Esophagus squamous epithelium (tissue), 5 donors: ENCODE measurements around the gene ESPNL. TPM values are rescaled to one million over a fixed set of nuclear protein-coding genes. Genes with fewer than 3 reads are reported as not detected.

Experiments
- DNase-seq: peaks from one replicate; lab custom pipeline; 2025; lab: John Stamatoyannopoulos, UW
- H3K27ac ChIP-seq, 4 donors: fragments of 200-600 bp; sonication (generic); one replicate each; pipeline ENCODE4 v1.5.1; 2016 to 2019; ENCODE audit warnings: mild to moderate bottlenecking in 1 of 4
- H3K27me3 ChIP-seq, 4 donors: fragments of 200-600 bp; sonication (generic); 1 replicate in 3 of 4; 2 replicates in 1 of 4; pipeline versions ENCODE4 v1.5.1 to v1.6.0; 2017 to 2021; ENCODE audit warnings: antibody characterized with exemption in 1 of 4
- H3K36me3 ChIP-seq, 3 donors: fragments of 200-600 bp; sonication (generic); one replicate each; pipeline ENCODE4 v1.5.1; 2016 to 2019
- H3K4me1 ChIP-seq, 3 donors: fragments of 200-600 bp; sonication (generic); one replicate each; pipeline ENCODE4 v1.5.1; 2017 to 2019
- H3K4me3 ChIP-seq, 4 donors: fragments of 200-600 bp; sonication (generic); 1 replicate in 3 of 4; 2 replicates in 1 of 4; pipeline ENCODE4 v1.5.1; 2016 to 2019; ENCODE audit warnings: mild to moderate bottlenecking in 2 of 4, moderate library complexity in 1 of 4
- H3K9me3 ChIP-seq, 3 donors: fragments of 200-600 bp; sonication (generic); one replicate each; pipeline ENCODE4 v1.5.1; 2016 to 2019
- POLR2A ChIP-seq, 4 donors: fragments of 450-650 bp; IDR thresholded peaks; one replicate each; pipeline ENCODE4 v1.6.1; 2017; ENCODE audit warnings: antibody characterized with exemption in 4 of 4, mild to moderate bottlenecking in 4 of 4, moderate library complexity in 3 of 4
- WGBS, 2 donors: methylation state at CpG; one replicate each; pipeline ENCODE4 v1.1.5; 2018; 5-methylcytosine and 5-hydroxymethylcytosine counted together
- intact Hi-C: fragments of 100-400 bp; cut with DNase I; formaldehyde crosslinking; loops from one replicate; pipeline ENCODE4 v1.15.0; 2022
- total RNA-seq, 4 donors: library from RNA; depleted of rRNA; stranded (reverse); fragments of >200 nt; gene quantifications; one replicate each; pipeline ENCODE4 v1.1.0, GENCODE V29; 2016
- TF ChIP-seq, protein P1 (sequence below), 6 experiments: fragments of 450-650 bp in 4 of 6; fragments of 200-600 bp in 2 of 6; sonication (generic) in 2 of 6; IDR thresholded peaks; one replicate each; pipeline ENCODE4 v1.5.1; 2016 to 2019; ENCODE audit warnings: antibody characterized with exemption in 6 of 6, mild to moderate bottlenecking in 4 of 6, moderate library complexity in 4 of 6
- donor health status: DM: yes; HTN: yes; CAD: no.

Gene ESPNL
- total RNA-seq, 4 donors from 2014 or later, result 0.04 to 1.3 (median 0.88) TPM; not detected in 1

DNA sequence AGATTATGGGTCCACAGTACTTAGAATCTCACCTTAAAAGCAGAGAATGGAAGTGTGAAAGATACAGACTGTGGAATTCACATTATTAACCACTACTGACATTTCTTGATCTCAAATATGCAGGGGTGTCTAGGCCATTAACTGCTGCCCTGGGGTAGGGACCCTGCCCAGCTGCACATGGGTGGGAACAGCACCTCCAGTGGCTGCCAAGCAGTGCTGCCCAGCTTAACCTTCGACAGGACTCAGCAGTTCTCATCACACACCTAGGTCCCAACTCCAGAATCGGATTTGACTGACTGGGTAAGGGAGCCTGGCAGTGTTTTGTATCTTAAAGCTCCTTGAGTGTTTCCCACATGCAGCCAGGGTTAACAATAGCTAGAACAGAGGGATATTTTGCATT, 73.6 kb downstream of the ESPNL start:
- no peak for DNase-seq
- Histone ChIP-seq H3K27me3 (no peaks in the 10 kb centered on the region), H3K9me3 (no peaks in the 10 kb centered on the region), H3K36me3 (peaks cover 13 to 98% (median 24%) of the 10 kb centered on the region in 3 donors), H3K27ac (no peak overlapping the region), H3K4me3 (no peak overlapping the region), H3K4me1 (peaks cover 13 to 27% (median 18%) of the 10 kb centered on the region in 3 donors)
- WGBS, 2 donors, result 100% methylated on average over 1 of the region's 2 CpGs; no CpG with 5 or more reads in 1 of the 2 donors
- intact Hi-C loops, result no loop called here
- TF ChIP-seq, protein P1, sequence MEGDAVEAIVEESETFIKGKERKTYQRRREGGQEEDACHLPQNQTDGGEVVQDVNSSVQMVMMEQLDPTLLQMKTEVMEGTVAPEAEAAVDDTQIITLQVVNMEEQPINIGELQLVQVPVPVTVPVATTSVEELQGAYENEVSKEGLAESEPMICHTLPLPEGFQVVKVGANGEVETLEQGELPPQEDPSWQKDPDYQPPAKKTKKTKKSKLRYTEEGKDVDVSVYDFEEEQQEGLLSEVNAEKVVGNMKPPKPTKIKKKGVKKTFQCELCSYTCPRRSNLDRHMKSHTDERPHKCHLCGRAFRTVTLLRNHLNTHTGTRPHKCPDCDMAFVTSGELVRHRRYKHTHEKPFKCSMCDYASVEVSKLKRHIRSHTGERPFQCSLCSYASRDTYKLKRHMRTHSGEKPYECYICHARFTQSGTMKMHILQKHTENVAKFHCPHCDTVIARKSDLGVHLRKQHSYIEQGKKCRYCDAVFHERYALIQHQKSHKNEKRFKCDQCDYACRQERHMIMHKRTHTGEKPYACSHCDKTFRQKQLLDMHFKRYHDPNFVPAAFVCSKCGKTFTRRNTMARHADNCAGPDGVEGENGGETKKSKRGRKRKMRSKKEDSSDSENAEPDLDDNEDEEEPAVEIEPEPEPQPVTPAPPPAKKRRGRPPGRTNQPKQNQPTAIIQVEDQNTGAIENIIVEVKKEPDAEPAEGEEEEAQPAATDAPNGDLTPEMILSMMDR (IDR thresholded peaks at IDR 0.05), result peak in 1 of 6 experiments; percentile 14
- TF ChIP-seq POLR2A (IDR thresholded peaks at IDR 0.05), result no peak

- Histone ChIP-seq H3K27ac (no peak overlapping the region), H3K36me3 (peaks cover 13 to 98% (median 26%) of the 10 kb centered on the region in 3 donors), H3K27me3 (no peaks in the 10 kb centered on the region)
Measured at GRCh38 chr2:238174291-238174690, 74.2 kb downstream of the ESPNL start.

DNA sequence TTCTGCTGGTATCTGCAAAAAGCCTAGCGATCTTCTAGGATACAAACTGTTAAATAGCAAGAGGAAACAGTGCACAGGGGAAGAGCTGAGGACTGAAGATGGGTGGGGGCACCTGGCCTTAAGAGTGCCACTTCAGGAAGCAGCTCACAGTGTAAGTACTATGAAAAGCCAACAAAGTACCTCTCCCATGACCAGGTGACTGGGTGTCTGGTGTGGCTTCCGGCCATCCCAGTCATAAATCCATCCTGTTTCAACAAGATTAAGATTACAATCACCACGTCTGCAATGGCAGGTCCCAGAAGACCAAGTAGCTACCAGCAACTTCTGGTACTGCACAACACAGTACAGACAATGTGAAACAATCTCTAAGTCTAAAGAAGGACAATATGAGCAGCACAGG, 74.6 kb downstream of the ESPNL start:
- H3K4me3 ChIP-seq, result no peak overlapping the region
- no peaks in the 10 kb centered on the region for H3K9me3 ChIP-seq
- peaks cover 10 to 18% (median 11%) of the 10 kb centered on the region in 3 donors for H3K4me1 ChIP-seq
- WGBS, 2 donors, result 62 to 69% methylated on average over 3 of the region's 3 CpGs
- TF ChIP-seq, protein P1 (IDR thresholded peaks at IDR 0.05), result no peak
- no peak for TF ChIP-seq POLR2A (IDR thresholded peaks at IDR 0.05)
- H3K27me3 ChIP-seq, result no peaks in the 10 kb centered on the region
- H3K36me3 ChIP-seq, result peaks cover 15 to 98% (median 29%) of the 10 kb centered on the region in 3 donors
- DNase-seq, result no peak
- no peak overlapping the region for H3K27ac ChIP-seq
- intact Hi-C loops, result no loop called here

More at GRCh38 chr2:238174291-238174690, 74.2 kb downstream of the ESPNL start:
- H3K4me3 ChIP-seq, result no peak overlapping the region
- DNase-seq, result no peak
- H3K9me3 ChIP-seq, result no peaks in the 10 kb centered on the region
- TF ChIP-seq, protein P1 (IDR thresholded peaks at IDR 0.05), result no peak
- TF ChIP-seq POLR2A (IDR thresholded peaks at IDR 0.05), result no peak
- WGBS, 2 donors, result 90 to 91% methylated on average over 8 of the region's 8 CpGs
- intact Hi-C loops, result no loop called here
- H3K4me1 ChIP-seq, result peaks cover 13 to 22% (median 16%) of the 10 kb centered on the region in 3 donors

GRCh38 chr2:238176613-238177012, 76.5 kb downstream of the ESPNL start:
- intact Hi-C loops, result no loop called here
- no peak for DNase-seq
- Histone ChIP-seq H3K4me3 (no peak overlapping the region), H3K4me1 (no peaks in the 10 kb centered on the region), H3K9me3 (no peaks in the 10 kb centered on the region), H3K27me3 (no peaks in the 10 kb centered on the region), H3K27ac (peak overlapping the region in 2 of 4 donors; percentile 30 to 66), H3K36me3 (peaks cover 23 to 98% (median 25%) of the 10 kb centered on the region in 3 donors)
- no peak for TF ChIP-seq POLR2A (IDR thresholded peaks at IDR 0.05)
- TF ChIP-seq, protein P1 (IDR thresholded peaks at IDR 0.05), result no peak

DNA sequence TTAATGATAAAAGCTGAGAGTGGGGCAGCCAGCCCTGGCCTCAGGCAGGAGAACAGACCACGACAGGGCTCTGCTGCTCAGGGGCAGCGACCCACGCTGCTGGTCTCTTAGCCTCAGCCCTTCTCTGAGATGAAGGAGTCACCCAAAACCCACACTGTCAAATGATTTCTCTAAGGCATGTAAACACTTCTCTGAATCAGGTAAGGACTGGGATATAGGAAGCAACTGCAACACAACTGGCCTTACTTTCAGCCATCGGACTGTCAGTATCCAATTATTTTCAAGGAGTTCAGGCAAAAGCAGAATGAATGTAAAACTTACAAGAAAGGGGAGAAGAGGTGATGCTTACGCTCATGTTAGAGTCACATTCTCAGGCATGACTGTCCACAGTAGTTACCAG, 80.4 kb downstream of the ESPNL start:
- WGBS, 2 donors, result 84 to 89% methylated on average over 5 of the region's 5 CpGs
- DNase-seq, result no peak
- Histone ChIP-seq H3K9me3 (no peaks in the 10 kb centered on the region), H3K27ac (no peak overlapping the region), H3K36me3 (peaks cover 35 to 98% (median 45%) of the 10 kb centered on the region in 3 donors), H3K4me3 (no peak overlapping the region), H3K4me1 (no peaks in the 10 kb centered on the region), H3K27me3 (no peaks in the 10 kb centered on the region)
- intact Hi-C loops, result no loop called here
- no peak for TF ChIP-seq POLR2A (IDR thresholded peaks at IDR 0.05)
- TF ChIP-seq, protein P1 (IDR thresholded peaks at IDR 0.05), result no peak
